A673 (cell line): ENCODE data around the gene MTERF2. TPM values are rescaled to one million over a fixed set of nuclear protein-coding genes. Genes with fewer than 3 reads are reported as not detected.
A peak's percentile ranks its signal among the peaks of the same experiment; 100 is the strongest.

Source experiments
- BruUV-seq: library from RNA; stranded (reverse); fragments of 400-500 nt; replicated peaks from 2 replicates; lab custom pipeline; 2021; lab: Mats Ljungman, UMichigan
- CTCF ChIA-PET: fragments of 300-600 bp; sonication (Branson Sonifier 250); formaldehyde crosslinking; loops from one replicate; lab custom pipeline; 2022; ENCODE audit warnings: antibody characterized with exemption; lab: Charles Lee
- POLR2A ChIA-PET: fragments of 300-600 bp; sonication (Branson Sonifier 250); formaldehyde crosslinking; loops from one replicate; lab custom pipeline; 2022; ENCODE audit warnings: antibody characterized with exemption; ENCODE audit not compliant: low non-redundant PET; lab: Charles Lee
- DNase-seq: peaks from one replicate; pipeline ENCODE4 v3.0.0-alpha.2; 2015; ENCODE audit warnings: low spot score
- H3K27ac ChIP-seq: fragments of 200-600 bp; sonication (generic); 2 replicates; pipeline ENCODE4 v1.5.1; 2016; ENCODE audit warnings: mixed run types, low read depth, mild to moderate bottlenecking, mixed read lengths, antibody characterized with exemption, low read length; ENCODE audit not compliant: poor library complexity, severe bottlenecking
- H3K27me3 ChIP-seq: fragments of 200-600 bp; sonication (generic); replicated peaks from 2 replicates; pipeline ENCODE4 v1.6.1; 2017; ENCODE audit warnings: mixed run types, low read depth, mild to moderate bottlenecking, mixed read lengths, antibody characterized with exemption, low read length; ENCODE audit not compliant: insufficient read depth, poor library complexity
- H3K36me3 ChIP-seq: fragments of 200-600 bp; sonication (generic); 2 replicates; pipeline ENCODE4 v1.6.1; 2016; ENCODE audit warnings: mixed run types, mild to moderate bottlenecking, mixed read lengths, antibody characterized with exemption, low read length; ENCODE audit not compliant: insufficient read depth, poor library complexity, severe bottlenecking
- H3K4me1 ChIP-seq: fragments of 200-600 bp; sonication (generic); 2 replicates; pipeline ENCODE4 v1.6.1; 2017; ENCODE audit warnings: mixed run types, mild to moderate bottlenecking, mixed read lengths, antibody characterized with exemption, low read length; ENCODE audit not compliant: insufficient read depth, poor library complexity, severe bottlenecking
- H3K4me3 ChIP-seq: fragments of 200-600 bp; sonication (generic); 2 replicates; pipeline ENCODE4 v1.5.1; 2016; ENCODE audit warnings: low read depth, mixed run types, mild to moderate bottlenecking, mixed read lengths, low read length; ENCODE audit not compliant: poor library complexity, severe bottlenecking
- H3K9me3 ChIP-seq: fragments of 200-600 bp; sonication (generic); 2 replicates; pipeline ENCODE4 v1.6.1; 2016; ENCODE audit warnings: mixed run types, low read depth, mild to moderate bottlenecking, mixed read lengths, antibody characterized with exemption, low read length; ENCODE audit not compliant: poor library complexity, severe bottlenecking
- EZH2 ChIP-seq: fragments of 200-600 bp; sonication (generic); IDR thresholded peaks from 2 replicates; pipeline ENCODE4 v1.6.1; 2017; ENCODE audit warnings: borderline replicate concordance, low read depth, mild to moderate bottlenecking, mixed read lengths, antibody characterized with exemption, low read length; ENCODE audit not compliant: poor library complexity, severe bottlenecking
- intact Hi-C: fragments of 100-400 bp; cut with micrococcal nuclease; formaldehyde crosslinking; loops from one replicate; pipeline ENCODE4 v1.10.0; 2022; ENCODE audit not compliant: unreplicated experiment
- total RNA-seq: library from RNA; stranded (reverse); gene quantifications from 2 replicates; pipeline ENCODE4 v1.2.3, GENCODE V29; 2021
- TF ChIP-seq, protein P1 (sequence below): fragments of 300-800, 200-600 bp; sonication (generic); conservative IDR thresholded peaks from 2 replicates; pipeline ENCODE4 v1.5.1; 2017; ENCODE audit warnings: low read depth, mild to moderate bottlenecking, antibody characterized with exemption, low read length, moderate library complexity, mixed read lengths

Gene MTERF2
- total RNA-seq, 1 experiment from 2014 or later = 12.6 TPM

DNA sequence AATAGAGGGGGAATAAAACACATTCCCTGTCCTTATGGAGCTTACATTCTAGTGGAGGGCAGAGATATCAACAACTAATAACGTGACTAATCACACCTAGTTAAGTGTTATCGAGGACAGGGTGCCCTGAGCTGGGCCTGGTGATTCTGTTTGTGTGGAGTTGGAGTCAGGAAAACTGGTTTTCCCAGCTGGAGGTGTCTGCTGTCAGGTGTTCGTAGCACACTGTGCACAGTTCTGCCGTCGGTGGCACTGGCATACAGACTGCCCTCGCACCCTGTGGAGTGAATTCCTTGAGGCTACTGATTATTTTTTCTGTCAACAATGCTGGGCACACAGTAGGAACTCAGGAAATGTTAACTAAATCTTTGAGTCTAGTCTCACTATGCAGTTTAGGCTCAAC is 900 bp upstream of the MTERF2 start:
- intact Hi-C loops = no loop called here
- ChIA-PET POLR2A (no interaction called here), CTCF (no interaction called here)

DNA sequence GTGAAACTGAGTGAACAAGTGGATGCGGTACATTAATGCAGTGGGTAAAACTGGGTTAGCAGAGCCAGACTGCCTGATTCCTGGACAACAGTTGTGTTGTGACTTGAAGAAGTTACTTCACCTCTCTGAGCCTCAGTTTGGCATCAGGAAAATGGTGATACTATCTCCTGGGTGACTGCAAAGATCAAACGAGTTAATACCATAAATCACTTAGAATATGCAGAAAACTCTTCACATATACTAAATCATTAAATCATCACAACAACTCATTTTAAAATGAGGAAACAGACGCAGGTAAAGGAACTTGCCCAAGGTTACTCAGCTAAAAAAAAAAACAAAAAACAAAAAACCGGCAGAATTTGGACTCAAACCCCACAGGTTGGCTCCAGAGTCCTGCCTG is 811 bp downstream of the MTERF2 start:
- no peaks in the 10 kb centered on the region for H3K9me3 ChIP-seq
- POLR2A ChIA-PET = no interaction called here
- CTCF ChIA-PET = no interaction called here

More for the DNA sequence above, 900 bp upstream of the MTERF2 start:
- no peaks in the 10 kb centered on the region for H3K4me1 ChIP-seq
- no peaks in the 10 kb centered on the region for H3K9me3 ChIP-seq
- TF ChIP-seq EZH2 = no peak
- TF ChIP-seq, protein P1, sequence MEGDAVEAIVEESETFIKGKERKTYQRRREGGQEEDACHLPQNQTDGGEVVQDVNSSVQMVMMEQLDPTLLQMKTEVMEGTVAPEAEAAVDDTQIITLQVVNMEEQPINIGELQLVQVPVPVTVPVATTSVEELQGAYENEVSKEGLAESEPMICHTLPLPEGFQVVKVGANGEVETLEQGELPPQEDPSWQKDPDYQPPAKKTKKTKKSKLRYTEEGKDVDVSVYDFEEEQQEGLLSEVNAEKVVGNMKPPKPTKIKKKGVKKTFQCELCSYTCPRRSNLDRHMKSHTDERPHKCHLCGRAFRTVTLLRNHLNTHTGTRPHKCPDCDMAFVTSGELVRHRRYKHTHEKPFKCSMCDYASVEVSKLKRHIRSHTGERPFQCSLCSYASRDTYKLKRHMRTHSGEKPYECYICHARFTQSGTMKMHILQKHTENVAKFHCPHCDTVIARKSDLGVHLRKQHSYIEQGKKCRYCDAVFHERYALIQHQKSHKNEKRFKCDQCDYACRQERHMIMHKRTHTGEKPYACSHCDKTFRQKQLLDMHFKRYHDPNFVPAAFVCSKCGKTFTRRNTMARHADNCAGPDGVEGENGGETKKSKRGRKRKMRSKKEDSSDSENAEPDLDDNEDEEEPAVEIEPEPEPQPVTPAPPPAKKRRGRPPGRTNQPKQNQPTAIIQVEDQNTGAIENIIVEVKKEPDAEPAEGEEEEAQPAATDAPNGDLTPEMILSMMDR = no peak
- peak overlapping the region; percentile 65 for H3K4me3 ChIP-seq
- H3K27me3 ChIP-seq = no peaks in the 10 kb centered on the region
- H3K36me3 ChIP-seq = peaks cover 9% of the 10 kb centered on the region
- no TSS peak for BruUV-seq
- no peak for DNase-seq
- H3K27ac ChIP-seq = no peak overlapping the region

GRCh38 chr12:106985479-106985878 is 1.5 kb downstream of the MTERF2 start:
- ChIA-PET CTCF (no interaction called here), POLR2A (no interaction called here)
- no peak overlapping the region for H3K27ac ChIP-seq
- no peaks in the 10 kb centered on the region for H3K9me3 ChIP-seq
- no peaks in the 10 kb centered on the region for H3K4me1 ChIP-seq
- TF ChIP-seq, protein P1 = no peak
- TF ChIP-seq EZH2 = no peak
- no peaks in the 10 kb centered on the region for H3K27me3 ChIP-seq
- no TSS peak for BruUV-seq
- intact Hi-C loops = no loop called here
- peaks cover 9% of the 10 kb centered on the region for H3K36me3 ChIP-seq
- no peak overlapping the region for H3K4me3 ChIP-seq
- DNase-seq = no peak

More for the DNA sequence above, 811 bp downstream of the MTERF2 start:
- no TSS peak for BruUV-seq
- no peak for DNase-seq
- intact Hi-C loops = no loop called here
- Histone ChIP-seq H3K36me3 (peaks cover 9% of the 10 kb centered on the region), H3K27me3 (no peaks in the 10 kb centered on the region), H3K27ac (peak overlapping the region; percentile 76), H3K4me3 (peak overlapping the region; percentile 65), H3K4me1 (no peaks in the 10 kb centered on the region)
- no peak for TF ChIP-seq EZH2
- TF ChIP-seq, protein P1 = no peak
